Stimulated activated CD4-positive, alpha-beta T cell treated with anti-CD3 and anti-CD28 coated beads, Interleukin-1b, Interleukin-23, amount 100 ng/mL, for 24 hours (primary cell): ENCODE measurements around the gene KIRREL2.
A peak's percentile ranks its signal among the peaks of the same experiment; 100 is the strongest.

Source experiments
- DNase-seq, 4 experiments: peaks; one replicate each; pipeline ENCODE4 v3.0.0-alpha.2; 2020; ENCODE audit warnings: low read depth in 4 of 4, low spot score in 1 of 4

KIRREL2 gene

DNA sequence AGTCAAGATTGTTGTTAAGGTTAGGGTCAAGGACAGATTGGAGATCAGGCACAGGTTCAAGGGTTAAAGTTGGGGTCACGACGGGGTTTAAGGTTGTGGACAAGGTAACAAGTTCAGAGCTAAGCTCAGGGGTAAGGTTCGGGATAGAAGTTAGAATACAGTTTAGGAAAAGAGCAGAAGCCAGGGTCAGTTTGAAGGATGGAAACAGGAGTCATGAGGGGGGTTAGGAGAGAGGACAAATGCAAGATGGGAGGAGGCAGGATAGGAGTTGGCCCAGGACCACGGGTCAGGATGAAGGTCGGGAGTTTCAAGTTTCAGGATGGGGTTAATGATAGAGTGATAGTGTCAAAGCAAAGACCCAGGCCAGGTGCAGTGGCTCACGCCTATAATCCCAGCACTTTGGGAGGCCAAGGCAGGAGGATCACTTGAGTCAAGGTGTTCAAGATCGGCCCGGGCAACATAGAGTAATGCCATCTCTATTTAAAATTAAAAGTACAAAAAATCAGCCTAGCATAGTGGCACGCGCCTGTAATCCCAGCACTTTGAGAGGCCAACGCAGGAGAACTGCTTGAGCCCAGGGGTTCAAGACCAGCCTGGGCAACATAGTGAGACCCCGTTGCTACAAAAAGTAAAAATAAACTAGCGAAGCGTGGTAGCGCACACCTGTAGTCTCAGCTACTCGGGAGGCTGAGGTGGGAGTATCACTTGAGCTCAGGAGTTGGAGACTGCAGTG, 12.1 kb upstream of the KIRREL2 start:
- DNase-seq = no peak

DNA sequence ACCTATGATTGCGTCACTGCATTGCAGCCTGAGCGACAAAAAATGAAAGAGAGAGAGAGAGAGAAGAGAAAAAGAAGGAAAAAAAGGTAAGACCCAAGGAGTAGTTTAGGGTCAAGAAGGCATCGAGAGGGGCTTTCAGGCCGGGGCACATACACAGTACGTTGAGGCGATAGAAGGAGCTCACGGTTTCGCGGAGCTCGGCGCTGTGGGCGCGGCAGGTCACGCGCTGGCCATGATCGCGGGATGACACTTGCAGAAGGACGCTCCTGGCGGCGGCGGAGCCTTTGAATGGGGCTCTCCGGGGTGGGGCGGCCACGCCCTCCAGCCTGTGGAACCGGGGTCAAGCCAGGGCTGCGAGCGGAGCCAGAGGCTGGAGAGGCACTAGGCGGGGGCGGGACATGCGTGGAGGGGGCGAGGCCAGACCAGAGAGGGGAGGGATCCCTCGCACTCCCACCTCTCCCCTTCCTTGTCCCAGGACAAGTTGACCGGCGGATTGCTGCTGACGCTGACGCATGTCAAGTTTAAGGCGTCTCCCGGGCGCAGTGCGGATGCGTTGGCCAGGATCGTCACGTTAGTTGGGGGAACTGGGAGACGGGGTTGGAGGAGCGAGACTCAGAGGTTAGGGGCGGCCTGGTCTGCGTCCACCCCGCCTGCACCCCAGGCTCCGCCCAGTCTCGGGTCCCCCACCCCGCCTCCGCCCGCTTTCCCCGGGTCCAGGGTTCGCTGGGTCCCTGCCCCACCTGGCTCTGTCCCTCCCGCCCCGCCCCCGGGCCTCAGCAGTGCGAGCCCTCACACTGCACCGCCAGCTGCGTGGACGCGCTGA, 11.3 kb upstream of the KIRREL2 start:
- DNase-seq = no peak

DNA sequence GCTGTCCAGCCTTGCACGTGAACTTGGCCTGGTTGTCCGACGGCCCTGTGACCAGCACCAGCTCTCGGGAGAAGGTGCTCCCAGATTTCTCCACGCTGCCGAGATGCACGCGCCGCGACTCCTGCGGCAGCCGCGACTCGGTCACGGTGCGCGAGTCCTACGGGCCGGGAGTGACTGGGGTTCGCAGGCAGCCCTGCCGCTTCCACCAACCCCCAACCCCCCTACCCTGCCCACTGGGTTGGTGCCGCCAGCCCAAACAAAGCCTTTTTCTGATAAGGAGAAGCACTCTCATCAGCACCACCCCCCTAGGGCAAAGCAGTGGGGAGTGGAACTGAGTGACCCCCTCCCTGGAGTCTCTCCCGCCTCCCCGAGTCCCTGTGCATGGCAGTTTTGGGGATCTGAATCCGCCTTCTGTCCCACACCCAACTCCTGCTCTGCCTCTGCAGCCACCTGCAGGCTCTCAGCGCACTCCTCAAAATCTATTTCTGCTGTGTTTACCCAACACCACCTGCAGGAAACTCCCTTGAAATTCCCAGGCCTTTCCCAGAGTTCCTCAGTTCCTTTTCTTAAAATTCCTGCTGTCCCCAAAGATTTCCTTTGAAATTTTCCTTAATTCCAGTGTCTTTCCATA, 10.6 kb upstream of the KIRREL2 start:
- no peak for DNase-seq

DNA sequence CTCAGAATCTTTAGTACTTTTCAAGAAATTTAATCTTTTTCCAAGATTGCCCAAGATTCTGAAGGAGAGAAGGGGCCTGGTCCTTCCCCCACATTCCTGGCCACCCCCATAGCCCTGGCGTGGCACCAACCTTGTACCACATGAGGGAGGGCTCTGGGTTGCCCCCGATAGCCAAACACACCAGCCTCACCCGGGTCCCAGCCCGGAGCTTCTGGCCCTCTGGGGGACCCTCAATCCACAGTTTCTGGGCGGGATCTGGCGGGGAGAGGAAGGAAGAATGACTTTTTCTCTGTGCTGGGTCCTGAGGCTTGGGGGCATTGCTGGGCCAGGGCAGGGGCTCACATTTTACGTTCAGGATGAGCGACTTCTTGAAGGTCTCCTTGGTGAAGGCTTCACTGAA, 8.8 kb upstream of the KIRREL2 start:
- DNase-seq = no peak

DNA sequence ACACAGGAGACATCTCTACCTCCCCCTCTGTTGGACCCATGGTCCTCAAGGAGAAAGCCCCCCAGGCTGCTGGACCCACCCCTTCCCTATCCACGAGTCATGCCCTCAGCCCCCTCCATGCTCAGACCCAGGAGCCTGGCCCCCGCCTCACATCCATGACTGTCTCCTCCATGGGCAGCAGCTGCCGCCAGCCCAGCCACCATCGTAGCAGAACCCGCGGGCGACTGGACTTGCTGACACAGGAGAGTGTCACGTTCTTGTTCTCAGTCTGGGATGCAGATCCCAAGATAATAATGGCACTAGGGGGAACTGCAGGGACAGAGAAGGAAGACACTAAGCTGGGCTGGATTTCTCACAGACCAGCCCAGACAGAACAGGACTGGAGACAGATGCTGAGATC, 8.2 kb upstream of the KIRREL2 start:
- no peak for DNase-seq

DNA sequence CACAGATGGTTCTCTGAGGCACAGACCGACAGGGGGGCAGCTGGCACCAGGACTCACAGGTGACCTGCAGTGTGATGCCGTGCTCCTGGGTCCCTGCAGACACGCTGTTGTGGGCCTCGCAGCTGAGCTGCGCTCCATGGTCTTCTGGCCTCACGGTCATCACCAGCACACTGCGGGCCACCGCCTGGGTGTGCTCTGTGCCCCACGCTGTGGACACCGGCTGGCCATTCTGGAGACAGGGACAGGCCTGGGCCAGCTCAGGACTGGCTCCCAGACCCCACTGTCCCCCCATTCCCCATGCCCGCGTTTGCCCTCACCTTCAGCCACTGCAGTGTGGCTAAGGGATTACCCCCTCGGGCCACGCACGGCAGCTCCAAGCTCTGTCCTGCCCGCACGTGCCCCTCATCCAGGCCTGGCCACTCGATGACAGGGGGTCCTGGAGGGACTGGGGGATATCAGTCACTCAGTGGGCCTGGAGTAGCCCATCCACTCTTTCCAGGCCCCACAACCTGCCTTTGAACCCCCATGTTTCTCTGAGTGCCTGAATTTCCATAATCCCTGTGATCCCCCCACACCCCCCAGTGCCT, 7.7 kb upstream of the KIRREL2 start:
- DNase-seq = no peak

DNA sequence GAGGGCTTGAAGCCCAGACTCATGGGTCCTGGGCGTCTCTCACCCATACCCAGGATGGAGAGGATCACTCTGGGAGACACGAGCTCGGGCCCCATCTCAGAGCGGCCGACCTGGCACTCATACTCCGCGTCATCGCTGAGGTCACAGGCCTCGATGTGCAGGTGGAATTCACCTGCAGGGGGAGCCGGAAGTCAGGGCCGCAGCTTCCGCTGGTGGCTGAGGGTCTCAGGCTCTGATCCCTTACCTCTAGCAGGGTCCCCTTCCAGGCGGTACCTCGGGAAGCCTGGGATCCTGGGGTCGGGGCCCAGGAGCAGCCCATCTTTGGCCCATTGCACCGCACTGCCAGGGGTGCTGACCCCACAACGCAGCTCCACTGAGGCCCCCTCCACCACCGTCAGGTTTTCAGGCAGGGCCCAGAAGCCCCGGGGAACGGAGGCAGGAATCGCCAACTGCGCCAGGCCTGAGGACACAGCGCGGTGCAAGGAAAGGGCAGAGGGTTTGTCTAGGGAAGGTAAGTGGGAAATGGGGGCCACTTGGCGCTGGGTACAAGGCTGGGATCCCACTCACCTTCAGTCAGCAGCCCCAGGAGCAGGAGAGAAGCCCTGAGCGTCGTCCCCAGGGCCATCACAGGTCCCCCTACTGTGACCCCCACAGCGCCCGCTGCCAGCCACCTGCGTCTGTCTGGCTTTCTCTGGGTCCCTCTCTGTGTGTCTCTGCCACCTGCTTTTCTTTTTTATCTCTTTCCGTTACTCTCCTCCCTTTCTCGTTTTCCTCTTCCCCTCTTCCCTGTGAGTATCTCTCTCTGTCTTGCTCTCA, 5.3 kb upstream of the KIRREL2 start:
- DNase-seq = no peak

DNA sequence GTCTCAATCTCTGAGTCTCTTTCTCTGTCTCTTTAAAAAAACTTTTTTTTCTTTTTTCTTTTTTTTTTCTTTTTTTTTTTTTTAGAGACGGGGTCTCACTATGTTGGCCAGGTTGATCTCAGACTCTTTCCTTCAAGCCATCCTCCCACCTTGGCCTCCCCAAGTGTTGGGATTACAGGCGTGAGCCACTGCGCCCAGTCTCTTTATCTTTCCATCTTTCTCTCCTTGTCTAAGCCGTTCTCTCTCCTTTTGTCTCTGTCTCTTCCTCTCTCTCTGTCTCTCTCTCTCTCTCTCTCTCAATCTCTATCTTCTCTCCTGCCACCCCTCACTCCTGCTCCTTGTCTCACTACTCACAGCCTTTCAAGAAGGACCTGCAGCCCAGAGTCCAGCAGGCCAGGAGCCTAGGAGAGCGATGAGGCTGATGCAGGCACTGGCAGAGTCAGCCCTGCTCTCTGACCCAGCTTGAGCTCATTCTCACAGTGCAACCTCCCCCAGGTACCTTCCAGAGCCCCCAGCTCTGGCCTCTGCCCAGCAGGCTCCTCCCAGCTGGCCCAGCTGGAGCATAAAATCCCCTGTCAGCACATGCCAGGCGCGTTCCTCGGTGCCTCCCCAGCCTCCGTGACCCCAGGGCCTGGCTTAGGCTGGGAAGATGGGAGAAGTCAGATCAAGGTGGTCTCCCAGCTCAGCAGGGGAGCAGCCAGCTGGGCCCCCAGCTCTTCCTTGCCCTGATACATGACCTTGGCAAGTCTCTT, 4.5 kb upstream of the KIRREL2 start, which contains the start of gene NPHS1:
TSS of gene NPHS1 (minus strand) at position 476 of the 752 bp plus-strand sequence. CDS start 667 bp downstream, outside the sequence.
- no peak for DNase-seq

DNA sequence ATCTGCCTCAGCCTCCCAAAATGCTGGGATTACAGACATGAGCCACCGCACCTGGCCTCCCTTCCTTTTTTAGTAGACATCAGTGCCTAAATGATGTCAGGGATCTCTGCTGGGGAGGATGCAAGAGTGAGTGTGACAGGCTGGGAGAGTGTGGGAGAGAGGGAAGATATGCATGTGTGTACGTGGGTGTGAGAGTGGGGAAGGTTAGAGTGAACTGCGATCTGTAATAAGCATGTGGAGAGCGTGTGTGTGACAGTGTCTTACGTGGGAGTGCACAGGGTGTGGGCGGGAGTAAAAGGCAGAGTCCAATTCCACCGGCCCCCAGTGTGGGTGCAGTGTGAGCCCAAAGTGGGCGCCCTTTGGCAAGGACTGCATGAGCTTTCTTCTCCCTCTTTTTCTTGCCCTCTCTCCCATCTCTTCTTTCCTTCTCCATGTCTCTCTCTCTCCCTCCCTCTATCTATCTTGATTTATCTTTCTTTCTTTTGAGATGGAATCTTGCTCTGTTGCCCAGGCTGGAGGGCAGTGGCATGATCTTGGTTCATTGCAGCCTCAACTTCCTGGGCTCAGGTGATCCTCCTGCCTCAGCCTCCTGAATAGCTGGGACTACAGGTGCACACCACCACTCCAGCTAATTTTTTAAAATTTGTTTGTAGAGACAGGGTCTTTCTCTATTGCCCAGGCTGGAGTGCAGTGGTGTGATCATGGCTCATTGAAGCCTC, 3.5 kb upstream of the KIRREL2 start:
- DNase-seq = no peak

DNA sequence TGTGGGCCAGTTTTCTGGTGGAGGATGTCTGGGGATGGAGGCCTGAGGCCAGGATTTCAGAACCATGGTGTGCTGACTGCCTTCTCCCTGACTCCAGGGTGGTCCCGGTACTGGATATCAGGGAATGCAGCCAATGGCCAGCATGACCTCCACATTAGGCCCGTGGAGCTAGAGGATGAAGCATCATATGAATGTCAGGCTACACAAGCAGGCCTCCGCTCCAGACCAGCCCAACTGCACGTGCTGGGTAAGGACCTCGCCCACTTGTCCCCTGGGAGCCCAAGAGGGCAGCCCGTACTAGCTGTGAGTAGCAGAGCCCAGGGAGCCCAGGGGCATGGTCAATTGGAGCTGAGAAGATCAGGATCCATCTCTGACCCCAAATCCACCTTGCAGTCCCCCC, 1.6 kb downstream of the KIRREL2 start:
- no peak for DNase-seq

DNA sequence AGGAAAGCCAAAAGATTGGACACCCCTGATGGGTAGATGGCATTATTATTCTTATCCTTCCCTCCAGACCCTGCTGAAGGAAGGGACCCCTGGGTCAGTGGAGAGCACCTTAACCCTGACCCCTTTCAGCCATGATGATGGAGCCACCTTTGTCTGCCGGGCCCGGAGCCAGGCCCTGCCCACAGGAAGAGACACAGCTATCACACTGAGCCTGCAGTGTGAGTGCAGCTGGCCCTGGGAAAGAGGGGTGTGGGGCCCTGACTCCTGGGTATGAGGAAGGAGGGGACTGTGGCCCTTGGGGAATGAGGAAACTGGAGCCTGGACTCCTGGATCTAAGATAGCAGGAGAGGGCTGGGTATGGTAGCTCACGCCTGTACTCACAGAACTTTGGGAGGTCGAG, 2.7 kb downstream of the KIRREL2 start:
- DNase-seq = no peak

DNA sequence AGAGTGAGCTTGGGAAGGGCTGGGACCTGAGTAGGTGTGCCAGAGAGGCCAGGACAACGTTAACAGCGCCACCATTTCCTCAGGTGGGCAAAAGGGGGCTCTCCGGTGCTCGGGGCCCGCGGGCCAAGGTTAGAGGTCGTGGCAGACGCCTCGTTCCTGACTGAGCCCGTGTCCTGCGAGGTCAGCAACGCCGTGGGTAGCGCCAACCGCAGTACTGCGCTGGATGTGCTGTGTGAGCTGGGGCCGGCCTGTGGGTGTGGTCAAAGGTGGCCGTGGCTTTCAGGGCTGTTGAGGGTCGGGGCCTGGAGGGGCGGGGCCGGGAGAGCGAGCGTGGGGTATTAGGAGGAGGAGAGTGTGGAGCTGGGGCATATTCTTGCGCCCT, 3.7 kb downstream of the KIRREL2 start:
- DNase-seq = no peak

DNA sequence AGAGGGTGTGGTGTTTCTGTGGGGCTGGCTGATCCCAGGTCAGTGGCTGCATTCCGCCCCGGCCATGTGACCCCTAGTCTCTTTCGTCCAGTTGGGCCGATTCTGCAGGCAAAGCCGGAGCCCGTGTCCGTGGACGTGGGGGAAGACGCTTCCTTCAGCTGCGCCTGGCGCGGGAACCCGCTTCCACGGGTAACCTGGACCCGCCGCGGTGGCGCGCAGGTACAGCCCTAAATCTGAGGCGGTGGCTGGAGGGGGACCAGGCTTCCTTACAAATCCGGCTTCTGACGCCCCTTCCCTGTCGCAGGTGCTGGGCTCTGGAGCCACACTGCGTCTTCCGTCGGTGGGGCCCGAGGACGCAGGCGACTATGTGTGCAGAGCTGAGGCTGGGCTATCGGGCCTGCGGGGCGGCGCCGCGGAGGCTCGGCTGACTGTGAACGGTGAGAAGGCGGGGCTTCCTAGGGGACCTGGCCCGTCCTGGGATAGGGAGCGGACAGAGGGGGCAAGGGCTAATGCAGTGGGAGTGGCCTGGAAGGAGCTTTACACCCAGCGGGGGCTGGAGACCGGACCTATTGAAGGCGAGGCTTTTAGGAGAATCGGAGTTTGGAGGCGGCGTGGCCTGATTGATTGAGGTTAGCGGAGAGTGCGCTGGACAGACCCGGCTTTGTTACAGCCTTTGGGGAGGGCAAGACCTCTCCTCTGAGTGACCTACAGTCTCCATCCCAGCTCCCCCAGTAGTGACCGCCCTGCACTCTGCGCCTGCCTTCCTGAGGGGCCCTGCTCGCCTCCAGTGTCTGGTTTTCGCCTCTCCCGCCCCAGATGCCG, 4.3 kb downstream of the KIRREL2 start:
- DNase-seq = no peak

DNA sequence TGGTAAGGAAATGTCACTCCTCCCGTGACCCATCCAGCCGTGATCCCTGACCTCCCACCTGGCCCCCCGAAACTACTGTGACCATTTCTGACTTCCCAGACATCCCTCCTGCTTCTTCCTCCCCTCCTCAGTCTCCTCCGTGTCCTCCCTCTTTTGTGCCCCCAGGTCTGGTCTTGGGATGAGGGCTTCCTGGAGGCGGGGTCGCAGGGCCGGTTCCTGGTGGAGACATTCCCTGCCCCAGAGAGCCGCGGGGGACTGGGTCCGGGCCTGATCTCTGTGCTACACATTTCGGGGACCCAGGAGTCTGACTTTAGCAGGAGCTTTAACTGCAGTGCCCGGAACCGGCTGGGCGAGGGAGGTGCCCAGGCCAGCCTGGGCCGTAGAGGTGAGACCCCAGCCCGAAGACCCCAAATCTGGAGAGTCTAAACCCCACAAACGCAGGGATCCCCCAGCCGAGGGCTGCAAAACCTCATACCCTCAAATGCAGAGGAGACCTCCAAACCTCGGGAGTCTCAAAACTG, 5.0 kb downstream of the KIRREL2 start:
- no peak for DNase-seq

DNA sequence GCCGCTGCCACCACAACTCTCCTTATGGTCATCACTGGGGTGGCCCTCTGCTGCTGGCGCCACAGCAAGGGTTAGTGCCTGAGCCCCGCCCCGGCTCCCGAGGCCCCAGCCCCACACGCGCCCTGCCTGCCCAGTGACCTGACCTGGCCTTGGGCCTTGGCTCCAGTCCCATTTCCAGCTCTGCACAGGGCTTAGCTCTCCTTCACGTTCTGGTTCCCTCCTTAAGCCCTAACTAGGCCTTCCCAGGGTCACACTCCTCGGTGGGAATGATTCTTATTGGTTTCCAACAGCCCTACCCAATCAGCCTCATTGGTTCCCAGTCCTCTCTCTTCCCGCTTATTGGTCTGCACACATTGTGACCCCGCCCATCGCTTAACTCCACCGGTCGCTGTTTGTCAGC, 5.8 kb downstream of the KIRREL2 start:
- DNase-seq = no peak

DNA sequence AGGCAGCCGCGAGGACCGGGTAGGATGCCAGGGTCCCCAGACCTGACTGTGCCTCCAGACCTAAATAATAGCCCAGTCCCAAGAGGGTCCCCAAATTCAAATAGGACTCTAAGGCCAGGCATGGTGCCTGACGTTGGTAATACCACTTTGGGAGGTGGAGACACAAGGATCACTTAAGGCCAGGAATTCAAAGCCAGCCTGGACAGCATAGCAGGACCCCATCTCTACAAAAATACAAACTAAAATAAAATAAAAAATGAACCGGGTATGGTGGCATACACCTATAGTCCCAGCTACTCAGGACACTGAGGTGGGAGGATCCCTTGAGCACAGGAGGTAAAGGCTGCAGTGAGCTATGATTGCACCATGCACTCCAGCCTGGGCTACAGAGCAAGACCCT, 6.3 kb downstream of the KIRREL2 start:
- no peak for DNase-seq

DNA sequence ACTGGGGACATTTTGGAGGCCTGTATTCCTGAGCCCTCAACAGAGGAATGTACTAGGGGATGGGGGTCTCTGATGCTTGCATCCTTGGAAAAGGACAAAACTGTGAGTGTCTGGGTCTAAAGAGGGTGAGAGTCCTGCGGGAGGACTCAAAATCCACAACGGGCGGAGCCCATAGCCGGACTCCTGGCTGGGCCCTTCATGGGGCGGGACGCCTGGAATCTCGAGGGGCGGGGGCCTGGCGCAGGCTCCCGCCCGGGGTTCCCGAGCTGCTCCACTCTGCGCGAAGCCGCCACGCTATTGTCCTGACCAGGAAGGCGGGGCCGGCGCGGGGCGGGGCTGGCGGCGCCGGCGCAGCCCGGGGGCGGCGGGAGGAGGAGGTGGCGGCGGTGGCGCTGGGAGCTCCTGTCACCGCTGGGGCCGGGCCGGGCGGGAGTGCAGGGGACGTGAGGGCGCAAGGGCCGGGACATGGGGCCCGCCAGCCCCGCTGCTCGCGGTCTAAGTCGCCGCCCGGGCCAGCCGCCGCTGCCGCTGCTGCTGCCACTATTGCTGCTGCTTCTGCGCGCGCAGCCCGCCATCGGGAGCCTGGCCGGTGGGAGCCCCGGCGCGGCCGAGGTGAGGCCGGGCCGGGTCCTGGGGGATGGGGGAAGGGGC, 11.6 kb downstream of the KIRREL2 start, which contains the start of gene APLP1:
TSS of gene APLP1 (plus strand) at position 403 of the 651 bp plus-strand sequence. CDS start at position 466, 63 bp downstream.
- peak; percentile 37 to 75 (median 58) for DNase-seq
